Non-pigmented ciliary epithelial cell (primary cell): ENCODE measurements around the gene TEAD1.
A peak's percentile ranks its signal among the peaks of the same experiment; 100 is the strongest.

Experiments
- DNase-seq: peaks from one replicate; pipeline ENCODE4 v3.0.0-alpha.2; 2010; ENCODE audit warnings: low read depth

TEAD1 gene

GRCh38 chr11:12897867-12898266, 223.6 kb downstream of the TEAD1 start:
- DNase-seq: no peak

- DNase-seq: peak; percentile 90
Observed at GRCh38 chr11:12900496-12900895, 226.3 kb downstream of the TEAD1 start.

- no peak for DNase-seq
Observed at GRCh38 chr11:12901272-12901671, 227.1 kb downstream of the TEAD1 start.

GRCh38 chr11:12901874-12902481, 227.8 kb downstream of the TEAD1 start:
- no peak for DNase-seq

- DNase-seq: no peak
Observed at GRCh38 chr11:12902791-12903486, 228.7 kb downstream of the TEAD1 start.

- no peak for DNase-seq
Observed at GRCh38 chr11:12905435-12905834, 231.2 kb downstream of the TEAD1 start.

GRCh38 chr11:12906501-12906900, 232.3 kb downstream of the TEAD1 start:
- no peak for DNase-seq

- DNase-seq: no peak
Observed at GRCh38 chr11:12909879-12910278, 235.7 kb downstream of the TEAD1 start.

- DNase-seq: no peak
Observed at GRCh38 chr11:12914400-12914912, 240.2 kb downstream of the TEAD1 start.

- no peak for DNase-seq
Observed at GRCh38 chr11:12915093-12915492, 240.9 kb downstream of the TEAD1 start.

GRCh38 chr11:12917822-12918221, 243.6 kb downstream of the TEAD1 start:
- DNase-seq: no peak

- DNase-seq: no peak
Observed at GRCh38 chr11:12918667-12919066, 244.4 kb downstream of the TEAD1 start.

- DNase-seq: no peak
Observed at GRCh38 chr11:12922418-12922817, 248.2 kb downstream of the TEAD1 start.

- no peak for DNase-seq
Observed at GRCh38 chr11:12922980-12923507, 248.8 kb downstream of the TEAD1 start.

- no peak for DNase-seq
Observed at GRCh38 chr11:12924650-12925049, 250.4 kb downstream of the TEAD1 start.

GRCh38 chr11:12925520-12925919, 251.3 kb downstream of the TEAD1 start:
- no peak for DNase-seq

- DNase-seq: no peak
Observed at GRCh38 chr11:12927221-12927620, 253.0 kb downstream of the TEAD1 start.

- DNase-seq: no peak
Observed at GRCh38 chr11:12927886-12928285, 253.7 kb downstream of the TEAD1 start.

GRCh38 chr11:12930850-12931249, 256.6 kb downstream of the TEAD1 start:
- no peak for DNase-seq

GRCh38 chr11:12932485-12932884, 258.3 kb downstream of the TEAD1 start:
- DNase-seq: no peak

- DNase-seq: no peak
Observed at GRCh38 chr11:12936200-12936599, 262.0 kb downstream of the TEAD1 start.

- DNase-seq: no peak
Observed at GRCh38 chr11:12938590-12939247, 264.5 kb downstream of the TEAD1 start.

- DNase-seq: no peak
Observed at GRCh38 chr11:12941671-12942070, 267.4 kb downstream of the TEAD1 start.
